OCI-M1 (cell line): ENCODE measurements around the gene CBX2.

Experiments used
- DNase-seq: peaks from one replicate; lab custom pipeline; 2025; lab: John Stamatoyannopoulos, UW

Gene CBX2

GRCh38 chr17:79799538-79800324, 21.8 kb downstream of the CBX2 start:
- peak; percentile 37 for DNase-seq

- DNase-seq, result peak; percentile 82
Measured at GRCh38 chr17:79800325-79801155, 22.6 kb downstream of the CBX2 start.

DNA sequence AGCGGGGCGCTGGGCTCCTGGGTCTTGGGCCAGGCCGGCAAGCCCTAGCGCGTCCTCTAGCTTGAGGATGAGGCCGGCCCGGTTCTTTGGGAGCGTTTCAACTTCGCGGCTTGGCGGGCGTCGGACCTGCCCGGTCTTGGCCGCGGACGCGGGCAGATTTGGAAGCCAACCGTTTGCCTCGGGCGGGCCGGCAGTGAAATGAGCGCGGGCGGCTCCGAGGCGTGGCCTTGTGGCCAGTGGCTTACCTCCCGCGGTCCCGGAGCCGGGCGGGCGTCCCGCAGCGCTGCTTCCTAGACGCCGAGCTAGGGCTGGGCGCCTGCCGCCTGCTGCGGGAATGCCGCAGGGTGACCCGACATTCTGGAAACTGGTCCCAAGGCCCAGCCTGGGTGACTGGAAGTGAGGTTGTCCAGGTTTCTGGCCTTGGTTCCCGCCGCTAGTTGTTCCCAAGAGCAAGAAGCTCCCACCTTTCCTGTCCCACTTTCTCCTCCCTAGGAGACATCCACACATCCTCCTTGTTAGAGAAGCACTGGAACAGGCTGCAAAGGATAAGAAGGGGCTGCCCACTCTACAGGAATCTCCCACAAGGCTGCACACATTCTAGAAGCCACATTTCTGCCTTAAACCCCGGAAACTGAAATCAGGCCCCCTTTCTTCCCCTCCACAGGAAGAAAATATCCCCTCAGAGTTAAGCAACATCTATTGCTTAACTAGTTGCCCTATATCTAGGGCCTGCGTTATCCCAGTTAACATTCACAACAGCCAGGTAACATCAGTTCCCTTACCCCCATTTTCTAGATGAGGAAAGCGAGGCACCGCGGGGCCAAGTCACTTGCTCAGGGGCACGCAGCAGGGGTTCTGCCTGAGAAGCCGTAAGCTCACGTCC, 23.4 kb downstream of the CBX2 start:
- DNase-seq, result peak; percentile 28

DNA sequence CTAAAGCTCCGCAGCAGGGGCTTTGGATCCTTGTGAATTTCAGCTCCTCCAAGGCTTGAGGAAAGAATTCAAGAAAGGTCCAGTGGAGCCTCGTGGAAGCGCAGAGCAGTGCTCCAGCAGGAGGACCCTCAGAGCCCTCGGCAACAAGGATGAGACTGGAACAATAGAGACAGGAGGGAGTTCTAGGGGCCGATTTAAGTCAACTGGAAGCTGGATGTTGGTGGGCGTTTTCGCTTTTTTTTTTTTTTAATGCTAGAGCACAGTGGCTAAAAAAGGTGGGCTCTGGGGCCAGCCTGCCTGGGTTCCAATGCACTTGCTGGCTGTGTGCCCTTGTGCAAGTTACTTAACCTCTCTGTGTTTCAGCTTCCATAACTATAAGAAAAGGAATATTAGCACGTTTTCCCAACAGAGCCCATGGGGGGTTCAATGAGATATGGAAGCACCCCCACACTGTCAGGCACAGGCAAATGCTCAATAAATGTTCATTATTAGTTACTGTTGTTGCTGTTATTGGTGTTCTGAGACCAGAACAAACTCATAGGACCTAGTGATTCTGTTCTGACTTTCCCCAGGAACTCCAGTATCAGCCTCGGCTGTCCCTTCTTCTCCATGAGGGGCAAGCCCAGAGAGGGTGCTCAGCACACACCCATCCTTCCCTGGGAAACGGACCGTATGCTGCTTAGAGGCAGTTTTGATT, 24.2 kb downstream of the CBX2 start:
- no peak for DNase-seq

- DNase-seq, result peak; percentile 54
Measured at GRCh38 chr17:79802736-79803420, 24.9 kb downstream of the CBX2 start.

DNA sequence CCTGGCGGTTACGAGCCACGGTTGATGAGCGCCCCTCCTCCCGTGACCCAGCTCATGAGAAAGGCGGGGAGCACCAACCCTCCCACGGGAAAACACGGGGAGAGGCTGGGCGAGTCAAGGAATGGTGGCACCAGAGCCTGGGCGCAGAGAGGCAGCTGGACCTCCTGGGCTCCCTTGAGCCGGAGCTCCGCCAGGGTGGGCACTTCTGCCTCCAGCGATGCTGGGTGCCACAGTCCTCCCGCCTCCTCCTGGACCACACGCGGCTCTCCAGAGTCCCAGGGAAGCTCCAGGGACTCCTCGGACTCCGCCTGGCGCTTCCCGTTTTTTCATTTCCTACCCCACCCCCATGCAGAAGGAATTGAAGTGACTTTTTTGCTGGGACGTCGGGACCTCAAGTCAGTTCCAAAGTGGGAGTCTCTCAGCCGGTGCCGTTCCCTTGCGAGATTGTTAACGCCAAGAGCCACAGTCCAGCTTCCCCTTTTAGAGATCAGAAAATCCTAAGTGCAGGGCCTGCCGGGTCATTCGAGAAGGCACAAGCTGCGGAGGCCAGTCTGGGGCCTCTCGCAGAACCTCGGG, 25.6 kb downstream of the CBX2 start:
- peak; percentile 62 for DNase-seq

DNA sequence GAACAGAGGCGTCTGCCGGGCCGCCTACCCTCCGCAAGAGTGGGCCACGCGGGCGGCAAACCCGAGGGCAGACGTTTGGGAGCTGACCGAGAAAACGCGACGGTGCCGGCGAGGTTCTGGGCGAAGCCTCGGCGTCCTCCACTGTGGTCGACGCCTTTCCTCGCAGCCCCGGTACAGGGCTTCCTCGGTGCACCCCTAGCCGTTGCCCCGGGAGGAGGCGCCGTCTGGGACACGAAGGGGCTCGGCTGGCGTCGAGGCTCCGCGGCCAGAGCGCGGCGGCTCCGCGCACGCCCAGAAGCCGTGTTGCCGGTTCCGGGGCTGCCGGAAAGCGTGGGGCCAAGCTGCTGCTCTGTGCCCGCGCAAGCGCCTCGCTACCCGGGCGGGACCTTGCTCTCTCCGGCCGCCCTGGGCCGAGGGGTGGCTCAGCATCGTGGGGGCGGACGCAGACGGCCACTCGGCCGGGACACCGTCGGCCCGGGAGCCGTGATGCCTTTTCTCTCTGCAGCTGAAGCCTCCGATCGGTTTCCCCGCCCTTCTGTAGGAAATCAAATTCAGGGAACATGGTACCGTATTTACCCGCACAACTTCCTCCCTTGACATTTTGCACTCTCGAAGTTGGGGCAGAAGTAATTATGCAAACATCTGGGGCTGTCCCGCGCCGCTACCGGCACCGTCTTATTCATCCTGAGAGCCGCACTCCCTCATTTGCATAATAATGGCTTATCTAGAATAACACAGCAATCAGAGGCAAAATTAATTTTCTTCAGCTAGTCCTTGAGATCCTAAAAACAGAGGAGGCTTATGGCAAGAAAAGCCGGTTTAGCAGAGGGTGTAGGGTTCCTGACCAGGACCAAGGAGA, 26.3 kb downstream of the CBX2 start:
- DNase-seq, result no peak

DNA sequence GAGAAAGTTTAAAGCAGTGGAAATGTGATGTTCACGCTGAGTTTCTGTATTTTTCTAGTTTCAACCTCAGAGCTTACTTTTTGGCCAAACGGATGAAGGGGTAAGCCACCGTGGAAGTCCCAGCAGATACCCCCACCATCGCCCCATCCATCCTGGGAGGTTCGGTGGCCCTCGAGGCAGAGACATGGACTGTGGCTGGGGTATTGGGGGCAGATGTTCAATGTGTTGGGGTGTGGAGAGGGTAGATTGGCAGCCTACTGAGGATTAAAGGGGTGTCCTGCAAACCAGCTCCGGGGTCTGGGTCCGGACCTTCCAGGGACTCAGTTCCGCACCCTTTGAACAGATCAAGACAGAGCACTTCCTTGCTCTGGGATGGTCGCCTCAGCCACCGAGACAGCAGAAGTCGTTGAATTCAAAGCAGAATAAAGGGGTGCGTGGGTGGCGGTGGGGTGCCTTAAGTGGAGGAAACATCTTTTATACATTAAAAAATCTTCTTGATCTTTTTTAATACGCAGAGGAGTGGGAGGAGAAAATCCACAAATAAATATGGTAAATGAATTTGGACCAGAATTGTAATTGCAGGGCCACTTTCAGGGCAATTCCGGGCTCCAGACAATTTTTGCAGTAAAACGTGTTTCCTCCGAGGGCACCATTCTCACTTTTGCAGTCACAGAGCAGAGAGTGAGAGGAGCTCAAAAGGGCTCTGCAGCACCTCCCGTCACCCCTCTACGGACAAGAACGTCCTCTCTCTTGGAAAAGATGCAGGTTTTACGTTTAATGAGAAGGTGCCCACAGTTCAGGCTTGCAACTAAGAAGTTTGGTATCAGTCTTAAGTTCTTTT, 27.1 kb downstream of the CBX2 start:
- DNase-seq, result no peak

DNA sequence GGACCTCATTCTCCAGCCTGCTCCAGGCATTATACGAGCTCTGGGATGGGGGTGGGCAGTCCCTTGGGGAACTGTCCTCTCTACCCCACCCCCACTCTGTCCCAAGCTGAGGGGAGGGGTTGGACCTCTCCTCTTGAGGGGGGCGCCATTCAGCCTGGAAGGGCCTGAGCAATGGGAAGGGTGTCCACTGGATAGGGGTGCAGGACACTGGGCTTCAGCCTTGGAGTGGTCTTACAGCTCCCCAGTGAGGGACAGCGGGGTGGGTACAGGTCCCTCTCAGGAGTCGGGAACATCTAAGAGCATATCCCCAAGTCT, 28.5 kb downstream of the CBX2 start:
- no peak for DNase-seq

DNA sequence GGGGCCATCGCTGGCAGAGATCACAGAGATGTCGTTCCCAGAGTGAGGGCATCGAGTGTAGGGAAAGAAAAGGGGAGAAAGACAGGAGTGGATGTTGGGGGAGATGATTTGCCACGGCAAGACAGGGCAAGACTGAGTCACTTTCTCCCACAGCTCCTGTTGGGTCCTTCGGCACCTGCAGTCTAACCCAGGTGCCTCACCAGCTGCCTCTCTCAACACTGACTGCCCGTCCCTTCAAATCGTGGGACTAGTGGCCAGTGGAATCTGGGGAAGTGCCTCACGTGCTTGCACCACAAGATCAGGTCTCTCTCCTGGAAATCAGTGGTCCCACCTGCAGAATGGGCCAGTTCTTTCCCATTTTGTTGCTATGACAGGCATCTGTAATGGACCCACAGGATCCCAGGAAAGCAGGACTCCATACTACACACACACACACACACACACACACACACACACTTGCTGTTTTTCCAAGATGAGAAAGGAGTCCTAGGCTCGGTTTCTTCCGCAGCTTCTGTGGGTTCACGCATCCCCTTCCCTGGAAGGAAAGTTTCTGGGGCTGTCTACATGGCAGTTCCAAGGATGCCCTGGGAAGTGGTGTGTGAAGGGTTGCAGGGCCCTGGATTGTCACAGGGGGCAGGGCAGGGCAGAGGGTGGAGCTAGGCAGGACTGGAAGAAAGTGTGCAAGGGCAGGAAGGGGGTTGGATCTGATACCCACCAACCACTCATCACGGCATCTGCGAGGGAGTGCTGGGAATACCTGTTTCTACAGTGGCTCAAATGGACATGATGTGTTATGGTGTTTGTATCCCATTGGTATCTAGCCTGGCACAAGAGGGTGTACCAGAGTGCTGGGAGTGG, 29.1 kb downstream of the CBX2 start:
- no peak for DNase-seq

DNA sequence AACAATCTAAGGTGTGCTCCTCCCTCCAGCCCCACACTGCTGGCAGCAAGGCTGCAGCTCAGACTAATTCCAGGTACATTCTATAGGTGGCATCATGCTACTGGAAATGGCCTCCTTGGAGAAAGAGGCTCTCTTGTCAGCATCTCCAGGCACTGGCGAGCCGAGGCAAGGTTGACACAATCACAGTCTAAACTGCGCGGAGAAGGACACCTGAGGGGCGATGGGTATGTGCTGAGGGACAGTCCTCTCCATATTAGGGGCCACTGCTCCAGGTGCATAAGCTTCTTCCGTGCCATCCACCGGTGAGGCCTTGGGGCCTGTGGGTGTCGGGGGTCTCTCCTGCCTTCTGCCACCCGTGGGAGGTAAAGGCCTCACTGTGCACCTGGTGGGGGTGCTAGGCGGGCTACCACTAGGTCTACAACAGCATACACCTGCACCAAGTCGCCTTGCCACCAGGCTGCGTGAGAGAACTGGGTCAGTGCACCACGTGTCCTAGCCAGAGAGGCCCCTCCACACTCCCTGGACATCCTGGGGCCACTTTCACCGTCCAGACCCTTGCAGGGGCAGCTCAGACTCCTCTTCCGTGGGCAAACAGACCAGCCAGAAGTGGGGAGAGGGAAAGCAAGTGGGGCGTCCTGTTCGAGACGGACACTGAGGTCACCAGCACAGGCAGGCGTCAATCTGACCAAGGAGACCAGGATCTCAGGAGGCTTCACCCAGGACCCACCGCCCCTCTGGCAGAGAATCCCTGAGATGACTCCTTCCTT, 31.0 kb downstream of the CBX2 start:
- DNase-seq, result peak; percentile 68

DNA sequence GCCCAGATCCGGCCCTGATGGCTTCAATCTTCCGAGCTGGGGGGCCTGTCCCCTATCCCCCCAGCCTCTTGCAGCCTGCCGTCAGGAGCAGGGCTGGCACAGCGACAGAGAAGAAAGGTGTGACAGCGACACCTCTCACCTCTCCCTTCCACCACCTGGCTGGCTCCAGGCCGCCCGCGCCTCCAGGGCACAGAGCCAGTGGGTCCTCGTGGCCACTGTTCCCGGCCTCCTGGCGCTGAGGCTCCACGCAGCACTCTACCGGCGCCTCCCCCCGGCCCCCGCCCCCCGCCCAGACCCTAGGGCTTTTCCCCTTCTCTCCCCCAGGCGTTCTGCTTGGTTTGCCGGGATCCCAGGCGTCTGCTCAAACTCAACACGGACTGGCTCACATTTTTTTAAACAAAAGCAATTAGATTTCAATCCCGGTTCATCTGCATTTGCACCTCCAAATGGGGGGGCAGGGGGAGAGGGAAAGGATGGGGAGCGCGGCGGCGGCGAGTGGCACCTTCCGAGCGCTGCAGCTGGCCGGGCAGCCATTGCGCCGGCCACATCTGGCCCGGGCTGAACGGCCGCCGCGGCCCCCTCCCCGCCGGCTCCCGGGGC, 31.7 kb downstream of the CBX2 start:
- DNase-seq, result no peak

DNA sequence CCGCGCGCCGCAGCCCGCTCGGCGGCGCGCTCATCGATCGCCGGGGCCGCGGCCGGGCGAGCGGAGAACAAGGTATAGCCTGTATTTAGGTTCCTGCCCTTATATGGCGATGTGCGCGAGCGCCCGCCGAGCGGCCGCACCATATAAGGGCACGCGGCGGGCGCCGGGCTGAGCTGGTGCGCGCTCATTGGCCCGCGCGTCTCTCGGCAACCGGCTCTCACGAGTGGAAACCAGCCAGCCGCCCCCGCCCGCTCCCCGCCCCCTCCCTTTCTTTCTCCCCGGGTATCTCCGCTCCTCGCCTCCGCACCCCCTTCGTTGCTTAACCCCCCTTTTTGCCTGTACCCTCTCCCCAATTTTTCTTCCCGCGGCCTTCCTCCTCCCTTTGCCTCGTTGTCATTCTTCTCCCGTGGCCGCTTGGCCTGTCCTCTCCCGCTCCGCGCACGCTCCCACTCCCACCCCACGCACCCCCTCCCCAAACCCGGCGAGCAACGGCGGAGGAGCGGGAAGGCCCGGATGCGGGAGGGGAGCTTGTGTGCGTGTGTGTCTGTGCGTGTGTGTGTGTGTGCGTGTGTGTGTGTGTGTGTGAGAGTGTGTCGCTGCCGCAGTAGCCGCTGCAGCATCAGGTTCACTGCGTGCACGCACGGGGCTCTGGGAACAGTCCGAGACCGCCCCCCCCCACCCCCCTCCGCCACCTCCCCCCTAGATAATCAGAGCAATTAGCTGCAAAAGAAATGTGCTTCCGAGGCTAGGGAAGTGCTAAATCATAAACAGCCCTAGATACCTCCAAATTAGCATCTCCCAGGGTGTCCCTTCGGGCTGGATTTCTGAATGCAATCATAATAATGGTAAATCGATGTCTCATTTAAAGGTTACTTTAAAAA, 32.4 kb downstream of the CBX2 start:
- peak; percentile 91 for DNase-seq

DNA sequence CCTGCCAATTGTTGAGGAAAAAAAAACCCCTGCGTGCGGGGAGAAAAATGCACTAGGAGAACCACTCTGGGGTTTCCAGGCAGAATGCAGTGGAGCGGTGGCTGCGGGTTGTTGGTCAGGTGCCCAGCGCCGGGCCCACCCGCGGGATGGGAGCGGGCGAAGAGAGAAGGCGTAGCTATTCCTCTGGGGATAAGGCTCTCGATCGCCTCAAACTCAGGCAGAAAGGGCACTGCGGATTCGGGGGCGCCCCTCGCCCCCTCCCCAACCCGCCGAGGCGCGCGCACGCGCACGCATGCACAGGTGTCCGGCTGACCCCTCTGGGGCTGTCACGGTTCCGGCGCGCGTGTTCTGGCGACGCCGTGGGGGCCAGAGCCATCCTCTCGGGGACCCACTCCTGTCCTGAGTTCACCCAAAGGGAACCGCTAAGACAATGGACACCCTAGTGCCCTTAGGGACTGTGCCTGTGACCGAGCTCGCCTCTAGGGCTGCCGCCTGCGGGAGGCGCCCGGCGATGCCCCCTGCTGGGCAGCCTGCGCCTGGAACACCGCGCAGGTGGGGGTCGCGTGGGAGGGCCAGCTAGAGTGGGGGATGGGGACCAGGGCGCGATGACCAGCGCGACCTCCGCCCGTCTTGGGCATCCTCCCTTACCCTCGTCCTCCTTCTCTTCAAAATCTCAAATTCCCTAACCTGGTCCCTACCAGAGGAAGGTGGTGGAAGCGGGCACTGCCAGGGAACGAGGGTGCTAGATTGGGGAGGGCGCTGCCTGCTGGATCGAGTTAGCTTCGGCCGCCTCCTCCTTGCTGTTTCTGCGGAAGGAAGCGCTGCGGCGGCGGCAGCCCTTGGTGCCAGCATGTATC, 33.3 kb downstream of the CBX2 start:
- DNase-seq, result peak; percentile 81

GRCh38 chr17:79811868-79812352, 34.0 kb downstream of the CBX2 start:
- peak; percentile 40 for DNase-seq
